Cardiac ventricle fibroblast (primary cell): ENCODE data around the gene RAD23A. TPM values are rescaled to one million over a fixed set of nuclear protein-coding genes. Genes with fewer than 3 reads are reported as not detected.

Experiments
- total RNA-seq: library from RNA; depleted of rRNA; stranded (reverse); fragments of >200 nt; gene quantifications from 2 replicates; pipeline ENCODE4 v1.2.3, GENCODE V29; 2015

RAD23A gene
- total RNA-seq = 50.0 and 60.2 TPM in 2 replicates

DNA sequence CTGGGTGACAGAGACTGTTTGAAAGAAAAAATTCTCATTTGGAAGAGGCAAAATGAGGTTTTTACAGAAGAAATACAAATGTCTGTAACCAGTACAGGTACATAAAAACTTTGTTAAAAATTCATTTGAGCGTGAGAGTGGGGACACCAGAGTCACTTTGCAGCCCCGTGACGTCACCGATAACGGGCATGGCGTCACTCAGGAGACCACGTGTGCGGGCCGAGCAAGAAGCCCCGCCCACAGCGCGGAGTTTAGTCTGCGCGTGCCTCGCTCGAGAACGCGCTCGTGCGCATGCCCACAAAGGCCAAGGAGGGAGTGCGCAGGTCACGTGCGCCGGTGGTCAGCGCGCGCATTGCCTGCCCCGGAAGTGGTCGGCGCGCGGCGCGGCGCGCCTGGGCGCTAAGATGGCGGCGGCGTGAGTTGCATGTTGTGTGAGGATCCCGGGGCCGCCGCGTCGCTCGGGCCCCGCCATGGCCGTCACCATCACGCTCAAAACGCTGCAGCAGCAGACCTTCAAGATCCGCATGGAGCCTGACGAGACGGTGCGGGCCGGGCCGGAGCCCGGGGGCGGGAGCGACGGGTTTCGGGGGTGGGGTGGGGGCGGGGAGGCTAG lies at the start of gene RAD23A:
Gene RAD23A (plus strand): TSS at position 384 of the 613 bp plus-strand sequence. CDS start 87 bp downstream, at position 471.

DNA sequence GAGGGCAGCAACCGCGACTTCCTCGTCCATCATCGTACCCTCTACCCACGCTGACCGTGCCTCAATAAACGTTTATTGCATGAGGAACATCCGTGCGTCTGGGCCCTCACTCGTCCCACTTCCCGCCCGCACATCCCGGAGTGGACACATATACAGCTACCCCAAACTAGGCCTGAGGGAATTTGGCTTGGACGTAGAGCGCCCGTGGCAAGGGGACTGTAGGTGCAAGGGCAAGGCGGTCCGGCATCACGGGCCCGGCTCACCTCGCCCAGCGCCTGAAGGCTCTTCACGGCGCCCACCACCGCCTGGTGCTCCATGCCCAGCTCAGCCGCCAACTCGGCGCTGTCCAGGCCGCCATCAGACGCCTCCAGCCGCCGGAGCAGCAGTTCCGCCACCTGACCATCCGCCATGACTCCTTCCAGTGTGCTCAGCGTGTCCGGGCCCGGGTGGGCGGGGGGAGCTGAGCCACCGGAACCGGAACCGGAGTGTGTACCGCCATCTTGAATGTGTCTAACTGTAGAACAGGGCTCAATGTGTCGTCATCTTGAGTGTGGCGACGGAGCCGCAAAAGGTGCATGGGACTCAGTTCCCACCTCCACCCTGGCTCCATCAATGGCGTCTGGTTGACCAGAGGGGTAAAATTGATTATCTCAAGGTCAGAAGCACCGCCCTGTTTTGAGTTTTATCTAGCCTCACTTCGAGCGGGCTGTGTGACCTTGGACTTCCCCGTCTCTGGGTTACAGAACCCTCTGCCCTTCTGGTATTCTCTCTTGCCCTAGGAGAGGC lies 12.2 kb upstream of the RAD23A start, which contains the start of gene FARSA:
Gene FARSA (minus strand): TSS at position 425 of the 786 bp plus-strand sequence. CDS start 15 bp downstream, at position 410.

DNA sequence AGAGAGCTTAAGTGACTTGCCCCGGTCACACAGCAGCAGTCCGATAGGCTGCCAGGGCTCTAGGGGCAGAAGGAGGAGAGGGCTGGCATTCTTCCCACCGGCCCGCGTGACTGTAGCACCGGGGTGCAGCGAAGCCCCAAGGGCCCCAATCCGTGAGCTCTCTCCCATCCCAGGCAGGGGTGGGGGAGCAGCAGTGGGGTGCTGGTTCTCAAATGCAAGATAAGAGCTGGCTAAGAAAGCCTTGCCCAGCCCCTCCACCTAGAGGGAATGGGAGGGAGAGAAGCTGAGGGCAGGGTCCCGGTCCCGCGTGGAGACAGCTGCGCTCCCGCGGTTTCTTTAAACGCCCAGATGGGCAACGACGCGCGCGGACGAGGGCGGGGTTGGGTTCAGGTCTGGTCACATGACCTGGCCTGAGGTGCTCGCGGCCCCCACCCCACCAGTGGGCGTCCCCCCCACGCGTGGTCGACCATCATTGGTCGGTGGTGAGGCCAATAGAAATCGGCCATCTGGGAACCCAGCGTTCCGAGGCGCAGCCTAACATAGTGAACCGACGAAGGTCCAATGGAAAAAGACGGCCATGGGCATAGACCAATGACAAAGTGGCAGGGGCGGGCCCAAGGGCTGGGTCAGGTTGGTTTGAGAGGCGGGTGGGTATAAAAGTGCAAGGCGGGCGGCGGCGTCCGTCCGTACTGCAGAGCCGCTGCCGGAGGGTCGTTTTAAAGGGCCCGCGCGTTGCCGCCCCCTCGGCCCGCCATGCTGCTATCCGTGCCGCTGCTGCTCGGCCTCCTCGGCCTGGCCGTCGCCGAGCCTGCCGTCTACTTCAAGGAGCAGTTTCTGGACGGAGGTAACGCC lies 7.5 kb upstream of the RAD23A start, which contains the start of gene CALR:
Gene CALR (plus strand): TSS at position 683 of the 852 bp plus-strand sequence. CDS start 71 bp downstream, at position 754.

DNA sequence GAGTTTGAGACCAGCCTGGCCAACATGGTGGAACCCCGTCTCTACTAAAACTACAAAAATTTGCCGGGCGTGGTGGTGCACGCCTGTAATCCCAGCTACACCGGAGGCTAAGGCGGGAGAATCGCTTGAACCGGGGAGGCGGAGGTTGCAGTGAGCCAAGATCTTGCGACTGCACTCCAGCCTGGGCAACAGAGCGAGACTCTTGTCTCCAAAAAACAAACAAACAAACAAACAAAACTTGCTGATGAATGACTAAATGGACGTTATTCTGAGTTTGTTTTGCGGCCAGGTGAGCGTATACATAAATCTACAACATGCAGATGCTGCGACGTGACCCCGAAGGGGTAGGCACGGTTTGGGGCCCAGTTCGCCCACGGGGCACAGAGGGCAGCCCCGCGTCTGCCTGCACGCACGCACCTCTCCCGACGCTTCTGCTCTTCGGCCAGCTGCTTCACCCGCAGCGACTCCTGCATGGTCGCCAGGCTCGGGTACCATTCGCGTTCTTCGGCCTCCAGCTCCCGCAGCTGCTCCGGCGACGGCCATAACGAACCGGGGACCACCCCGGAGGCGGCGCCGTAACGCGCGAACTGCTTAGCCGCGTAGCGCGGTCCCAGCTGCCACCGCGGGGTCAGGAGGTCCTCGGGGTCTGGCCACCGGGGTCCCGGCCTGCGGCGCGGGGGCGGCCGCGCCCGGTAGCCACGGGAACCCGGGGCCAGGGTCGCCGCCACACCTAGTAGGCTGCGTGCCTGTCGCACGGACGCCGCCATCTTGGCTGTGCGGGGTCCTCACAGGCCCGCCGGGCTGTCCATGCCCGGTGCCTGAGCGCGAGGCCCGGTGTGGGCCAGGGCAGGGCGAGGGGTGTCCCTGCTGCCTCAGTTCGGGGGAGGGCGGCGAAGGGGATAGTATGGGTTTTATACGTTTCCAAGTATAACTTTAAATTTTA lies 11.1 kb downstream of the RAD23A start, which contains the start of gene GADD45GIP1:
Gene GADD45GIP1 (minus strand): TSS at position 778 of the 943 bp plus-strand sequence. CDS start 11 bp downstream, at position 767.

DNA sequence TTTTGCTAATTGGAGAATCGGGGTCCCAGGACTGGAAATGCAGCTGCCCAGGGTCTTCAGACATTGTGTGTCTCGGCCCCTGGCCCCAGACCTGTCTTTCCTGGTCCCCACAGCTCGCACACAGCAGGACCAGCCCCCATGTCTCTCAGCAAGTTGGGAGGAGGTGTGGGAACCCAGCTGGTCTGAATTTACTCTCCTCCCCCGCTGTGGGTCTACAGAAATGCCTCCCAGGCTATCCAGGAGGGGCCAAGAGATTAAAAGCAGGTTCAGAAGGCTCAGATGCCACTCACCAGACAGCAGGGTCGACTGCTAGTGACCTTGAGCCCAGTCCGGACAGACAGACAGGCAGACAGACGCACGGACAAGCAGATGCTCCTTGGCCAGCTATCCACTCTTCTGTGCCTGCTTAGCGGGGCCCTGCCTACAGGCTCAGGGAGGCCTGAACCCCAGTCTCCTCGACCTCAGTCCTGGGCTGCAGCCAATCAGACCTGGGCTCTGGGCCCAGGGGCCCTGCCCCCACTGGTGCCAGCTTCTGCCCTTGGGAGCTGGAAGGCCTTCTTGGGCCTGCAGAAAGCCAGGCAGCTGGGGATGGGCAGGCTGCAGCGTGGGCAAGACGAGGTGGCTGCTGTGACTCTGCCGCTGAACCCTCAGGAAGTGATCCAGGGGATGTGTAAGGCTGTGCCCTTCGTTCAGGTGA lies 23.8 kb downstream of the RAD23A start, which contains the start of gene DAND5:
Gene DAND5 (plus strand): TSS at position 285 of the 697 bp plus-strand sequence. CDS start 85 bp downstream, at position 370.

DNA sequence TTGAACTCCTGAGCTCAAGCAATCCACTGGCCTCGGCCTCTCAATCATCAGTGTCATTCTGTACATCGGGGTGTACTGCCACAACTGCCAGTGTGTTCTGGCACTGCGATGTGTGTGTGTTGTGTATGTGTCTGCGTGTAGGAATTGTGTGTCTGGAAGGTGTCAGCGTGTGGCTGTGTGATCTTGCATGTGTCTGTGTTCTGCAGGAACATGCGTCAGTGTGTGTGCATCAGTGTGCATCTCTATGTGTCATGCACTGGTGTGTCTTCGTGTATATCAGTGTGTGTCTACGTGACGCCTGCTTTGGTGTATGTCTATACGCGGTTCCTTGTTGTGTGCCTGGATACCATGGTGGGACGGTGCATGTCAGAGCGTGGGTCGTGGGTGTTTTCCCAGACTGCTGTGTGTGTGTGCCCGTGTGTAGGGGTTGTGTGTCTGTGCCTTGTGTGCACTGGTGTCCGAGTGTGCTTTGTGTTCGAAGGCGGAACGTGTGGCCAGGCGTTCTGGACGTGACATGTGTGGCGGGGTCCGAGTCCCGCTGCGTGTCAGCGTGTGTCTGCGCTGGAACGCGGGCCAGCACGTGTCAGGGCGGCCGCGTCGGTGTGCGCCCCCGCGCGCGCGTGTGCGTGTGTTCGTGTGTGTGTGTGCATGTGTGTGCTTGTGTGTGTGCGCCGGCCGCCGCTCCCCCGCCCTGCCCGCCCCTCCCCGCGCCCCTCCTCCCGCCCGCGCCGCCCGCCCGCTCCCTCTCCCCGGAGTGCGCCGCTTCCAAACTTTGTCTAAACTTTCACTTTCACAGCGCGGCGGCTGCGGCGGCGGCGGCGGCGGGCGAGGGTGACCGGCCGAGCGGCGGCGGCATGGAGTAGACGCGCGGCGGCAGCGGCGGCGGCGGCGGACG lies 49.3 kb downstream of the RAD23A start, which contains the start of gene NFIX:
Gene NFIX (plus strand): TSS at position 775 of the 895 bp plus-strand sequence. CDS start 363 bp downstream, outside the sequence.

Other genes with a start within 250 kb of the RAD23A start
- 7.3 and 8.3 TPM in 2 replicates for gene FBXW9, start 249.2 kb upstream of the RAD23A start, total RNA-seq
- 32.9 and 45.1 TPM in 2 replicates for gene TNPO2, start 221.9 kb upstream of the RAD23A start, total RNA-seq
- 311 and 336 TPM in 2 replicates for gene TRIR, start 211.2 kb upstream of the RAD23A start, total RNA-seq
- 46.8 and 54.1 TPM in 2 replicates for gene GET3, start 208.4 kb upstream of the RAD23A start, total RNA-seq
- gene BEST2, start 194.1 kb upstream of the RAD23A start, total RNA-seq = not detected in 2 replicates
- gene HOOK2, start 170.3 kb upstream of the RAD23A start, total RNA-seq = 15.2 and 16.8 TPM in 2 replicates
- 387 and 404 TPM in 2 replicates for gene JUNB, start 154.4 kb upstream of the RAD23A start, total RNA-seq
- 252 and 259 TPM in 2 replicates for gene PRDX2, start 144.1 kb upstream of the RAD23A start, total RNA-seq
- gene THSD8, start 143.8 kb upstream of the RAD23A start, total RNA-seq = not detected in 2 replicates
- 4.9 and 6.0 TPM in 2 replicates for gene RNASEH2A, start 139.3 kb upstream of the RAD23A start, total RNA-seq
- not detected in 2 replicates for gene RTBDN, start 111.3 kb upstream of the RAD23A start, total RNA-seq
- 0.19 and 1.3 TPM in 2 replicates for gene MAST1, start 107.3 kb upstream of the RAD23A start, total RNA-seq
- gene DNASE2, start 64.4 kb upstream of the RAD23A start, total RNA-seq = 30.2 and 36.6 TPM in 2 replicates
- gene KLF1, start 58.7 kb upstream of the RAD23A start, total RNA-seq = not detected in 2 replicates
- 28.0 and 29.7 TPM in 2 replicates for gene GCDH, start 54.7 kb upstream of the RAD23A start, total RNA-seq
- not detected in 2 replicates for gene SYCE2, start 26.6 kb upstream of the RAD23A start, total RNA-seq
- gene FARSA, start 12.2 kb upstream of the RAD23A start, total RNA-seq = 48.9 and 49.0 TPM in 2 replicates
- gene CALR, start 7.3 kb upstream of the RAD23A start, total RNA-seq = 877 and 947 TPM in 2 replicates
- gene GADD45GIP1, start 11.4 kb downstream of the RAD23A start, total RNA-seq = 36.5 and 43.0 TPM in 2 replicates
- not detected in 2 replicates for gene DAND5, start 23.7 kb downstream of the RAD23A start, total RNA-seq
- gene NFIX, start 49.6 kb downstream of the RAD23A start, total RNA-seq = 122 and 124 TPM in 2 replicates
- gene LYL1, start 157.0 kb downstream of the RAD23A start, total RNA-seq = 0.29 and 0.44 TPM in 2 replicates
- gene TRMT1, start 170.9 kb downstream of the RAD23A start, total RNA-seq = 20.6 and 31.8 TPM in 2 replicates
- gene NACC1, start 172.4 kb downstream of the RAD23A start, total RNA-seq = 38.7 and 39.3 TPM in 2 replicates
- 38.6 and 41.6 TPM in 2 replicates for gene STX10, start 204.5 kb downstream of the RAD23A start, total RNA-seq
- gene IER2, start 204.5 kb downstream of the RAD23A start, total RNA-seq = 54.7 and 70.7 TPM in 2 replicates